NK-92 treated with Interleukin-12 subunit alpha and Interleukin-12 subunit beta, amount 100 ng/mL, for 24 hours (cell line): ENCODE results near the gene RAB9B.
"Not testable (repeated sequence)": the region's sequence is repeated elsewhere in the genome, so short reads cannot be mapped to it uniquely, and the experiment has no call there.

ENCODE experiments used
- DNase-seq: peaks from one replicate; lab custom pipeline; 2025; lab: John Stamatoyannopoulos, UW

The RAB9B gene

GRCh38 chrX:103831803-103832544 lies at the start of gene RAB9B:
Gene RAB9B (minus strand): TSS chrX:103832257. CDS start chrX:103825784, 6,473 bp downstream.
- DNase-seq: no peak

GRCh38 chrX:103879339-103879738 lies 47.3 kb upstream of the RAB9B start:
- DNase-seq: no peak

GRCh38 chrX:103878466-103879122 lies 46.5 kb upstream of the RAB9B start:
- DNase-seq: no peak

GRCh38 chrX:103877571-103877970 lies 45.5 kb upstream of the RAB9B start:
- no peak for DNase-seq

GRCh38 chrX:103864886-103865534 lies 33.0 kb upstream of the RAB9B start:
- no peak for DNase-seq

GRCh38 chrX:103864149-103864548 lies 32.1 kb upstream of the RAB9B start:
- no peak for DNase-seq

GRCh38 chrX:103861200-103861599 lies 29.1 kb upstream of the RAB9B start:
- DNase-seq: no peak

- DNase-seq: no peak
Measured at GRCh38 chrX:103849558-103849957, 17.5 kb upstream of the RAB9B start.

- DNase-seq: no peak
Measured at GRCh38 chrX:103847174-103847870, 15.3 kb upstream of the RAB9B start.

- DNase-seq: no peak
Measured at GRCh38 chrX:103846386-103846785, 14.3 kb upstream of the RAB9B start.

GRCh38 chrX:103845165-103845653 lies 13.2 kb upstream of the RAB9B start:
- peak; percentile 1 for DNase-seq

GRCh38 chrX:103839404-103839803 lies 7.3 kb upstream of the RAB9B start:
- no peak for DNase-seq

- DNase-seq: no peak
Measured at GRCh38 chrX:103831342-103831802, 685 bp downstream of the RAB9B start.

GRCh38 chrX:103830848-103831247 lies 1.2 kb downstream of the RAB9B start:
- DNase-seq: no peak

- DNase-seq: no peak
Measured at GRCh38 chrX:103828529-103828928, 3.5 kb downstream of the RAB9B start.

- DNase-seq: no peak
Measured at GRCh38 chrX:103825881-103826280, 6.2 kb downstream of the RAB9B start.

- no peak for DNase-seq
Measured at GRCh38 chrX:103823591-103823990, 8.5 kb downstream of the RAB9B start.

GRCh38 chrX:103820802-103821201 lies 11.3 kb downstream of the RAB9B start:
- not testable (repeated sequence) for DNase-seq

GRCh38 chrX:103818842-103819619 lies 13.0 kb downstream of the RAB9B start:
- DNase-seq: no peak

- no peak for DNase-seq
Measured at GRCh38 chrX:103817502-103817901, 14.6 kb downstream of the RAB9B start.

- not testable (repeated sequence) for DNase-seq
Measured at GRCh38 chrX:103817101-103817500, 15.0 kb downstream of the RAB9B start.
